Endothelial cell of umbilical vein (primary cell): Measurements from ENCODE around the gene ST6GAL1.

Experiments
- EZH2 ChIP-seq: IDR thresholded peaks from 2 replicates; pipeline ENCODE4 v1.6.1; 2012; ENCODE audit warnings: borderline replicate concordance, low read depth, mild to moderate bottlenecking, moderate library complexity, low read length, inconsistent platforms; ENCODE audit not compliant: severe bottlenecking
- JUN ChIP-seq: IDR thresholded peaks from 2 replicates; pipeline ENCODE4 v1.6.1; 2011; ENCODE audit warnings: borderline replicate concordance, low read depth; ENCODE audit not compliant: insufficient read length, insufficient read depth
- POLR2A ChIP-seq: IDR thresholded peaks from 2 replicates; pipeline ENCODE4 v1.6.1; 2012; ENCODE audit warnings: low read depth, mild to moderate bottlenecking, control low read depth, low read length
- POLR2AphosphoS5 ChIP-seq: IDR thresholded peaks from 2 replicates; pipeline ENCODE4 v1.6.1; 2012; ENCODE audit warnings: low read depth, mild to moderate bottlenecking, control low read depth, low read length, moderate library complexity; ENCODE audit not compliant: insufficient read depth
- TF ChIP-seq, protein P1 (sequence below), 2 donors: IDR thresholded peaks; 1 replicate in 1 of 2; 2 replicates in 1 of 2; pipeline ENCODE4 v1.5.1; 2011; ENCODE audit warnings: low read length in 2 of 2, mild to moderate bottlenecking in 2 of 2, moderate library complexity in 2 of 2, control low read depth in 1 of 2, inconsistent platforms in 1 of 2, low read depth in 1 of 2; ENCODE audit not compliant: insufficient read depth in 1 of 2; ENCODE audit errors: extremely low read depth in 1 of 2
- TF ChIP-seq, protein P2 (sequence below): IDR thresholded peaks from 2 replicates; pipeline ENCODE4 v1.6.1; 2011; ENCODE audit not compliant: insufficient read depth, insufficient read length

DNA sequence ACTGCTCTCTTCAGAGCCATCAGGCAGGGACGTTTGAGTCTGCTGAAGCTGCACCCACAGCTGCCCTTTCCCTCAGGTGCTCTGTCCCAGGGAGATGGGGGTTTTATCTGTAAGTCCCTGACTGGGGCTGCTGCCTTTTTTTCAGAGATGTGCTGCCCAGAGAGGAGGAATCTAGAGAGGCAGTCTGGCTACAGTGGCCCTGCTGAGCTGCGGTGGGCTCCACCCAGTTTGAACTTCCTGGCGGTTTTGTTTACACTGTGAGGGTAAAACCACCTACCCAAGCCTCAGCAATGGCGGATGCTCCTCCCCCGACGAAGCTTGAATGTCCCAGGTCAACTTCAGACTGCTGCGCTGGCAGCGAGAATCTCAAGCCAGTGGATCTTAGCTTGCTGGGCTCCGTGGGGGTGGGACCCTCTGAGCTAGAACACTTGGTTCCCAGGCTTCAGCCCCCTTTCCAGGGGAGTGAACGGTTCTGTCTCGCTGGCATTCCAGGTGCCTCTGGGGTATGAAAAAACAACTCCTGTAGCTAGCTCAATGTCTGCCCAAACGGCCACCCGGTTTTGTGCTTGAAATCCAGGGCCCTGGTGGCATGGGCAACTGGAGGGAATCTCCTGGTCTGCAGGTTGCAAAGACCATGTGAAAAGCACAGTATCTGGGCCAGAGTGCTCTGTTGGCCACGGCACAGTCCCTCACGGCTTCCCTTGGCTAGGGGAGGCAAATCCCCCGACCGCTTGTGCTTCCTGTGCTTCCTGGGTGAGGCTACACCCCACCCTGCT is 21.1 kb upstream of the ST6GAL1 start:
- TF ChIP-seq, protein P1, sequence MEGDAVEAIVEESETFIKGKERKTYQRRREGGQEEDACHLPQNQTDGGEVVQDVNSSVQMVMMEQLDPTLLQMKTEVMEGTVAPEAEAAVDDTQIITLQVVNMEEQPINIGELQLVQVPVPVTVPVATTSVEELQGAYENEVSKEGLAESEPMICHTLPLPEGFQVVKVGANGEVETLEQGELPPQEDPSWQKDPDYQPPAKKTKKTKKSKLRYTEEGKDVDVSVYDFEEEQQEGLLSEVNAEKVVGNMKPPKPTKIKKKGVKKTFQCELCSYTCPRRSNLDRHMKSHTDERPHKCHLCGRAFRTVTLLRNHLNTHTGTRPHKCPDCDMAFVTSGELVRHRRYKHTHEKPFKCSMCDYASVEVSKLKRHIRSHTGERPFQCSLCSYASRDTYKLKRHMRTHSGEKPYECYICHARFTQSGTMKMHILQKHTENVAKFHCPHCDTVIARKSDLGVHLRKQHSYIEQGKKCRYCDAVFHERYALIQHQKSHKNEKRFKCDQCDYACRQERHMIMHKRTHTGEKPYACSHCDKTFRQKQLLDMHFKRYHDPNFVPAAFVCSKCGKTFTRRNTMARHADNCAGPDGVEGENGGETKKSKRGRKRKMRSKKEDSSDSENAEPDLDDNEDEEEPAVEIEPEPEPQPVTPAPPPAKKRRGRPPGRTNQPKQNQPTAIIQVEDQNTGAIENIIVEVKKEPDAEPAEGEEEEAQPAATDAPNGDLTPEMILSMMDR (IDR thresholded peaks at IDR 0.05; ENCODE audit: extremely low read depth in 1 of 2, insufficient read depth in 1 of 2, low read depth in 1 of 2, low read length in 2 of 2), result no peak
- TF ChIP-seq JUN, result no peak
- TF ChIP-seq POLR2A, result no peak
- no peak for TF ChIP-seq EZH2
- TF ChIP-seq, protein P2, sequence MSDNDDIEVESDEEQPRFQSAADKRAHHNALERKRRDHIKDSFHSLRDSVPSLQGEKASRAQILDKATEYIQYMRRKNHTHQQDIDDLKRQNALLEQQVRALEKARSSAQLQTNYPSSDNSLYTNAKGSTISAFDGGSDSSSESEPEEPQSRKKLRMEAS, result no peak
- no peak for TF ChIP-seq POLR2AphosphoS5
